Measurements from ENCODE around the gene STK25.

GRCh38 chr2:241509155-241509784, 886 bp upstream of the STK25 start:
- no peak for TF ChIP-seq POLR2A (IDR thresholded peaks at IDR 0.05)
- TF ChIP-seq, protein P1, sequence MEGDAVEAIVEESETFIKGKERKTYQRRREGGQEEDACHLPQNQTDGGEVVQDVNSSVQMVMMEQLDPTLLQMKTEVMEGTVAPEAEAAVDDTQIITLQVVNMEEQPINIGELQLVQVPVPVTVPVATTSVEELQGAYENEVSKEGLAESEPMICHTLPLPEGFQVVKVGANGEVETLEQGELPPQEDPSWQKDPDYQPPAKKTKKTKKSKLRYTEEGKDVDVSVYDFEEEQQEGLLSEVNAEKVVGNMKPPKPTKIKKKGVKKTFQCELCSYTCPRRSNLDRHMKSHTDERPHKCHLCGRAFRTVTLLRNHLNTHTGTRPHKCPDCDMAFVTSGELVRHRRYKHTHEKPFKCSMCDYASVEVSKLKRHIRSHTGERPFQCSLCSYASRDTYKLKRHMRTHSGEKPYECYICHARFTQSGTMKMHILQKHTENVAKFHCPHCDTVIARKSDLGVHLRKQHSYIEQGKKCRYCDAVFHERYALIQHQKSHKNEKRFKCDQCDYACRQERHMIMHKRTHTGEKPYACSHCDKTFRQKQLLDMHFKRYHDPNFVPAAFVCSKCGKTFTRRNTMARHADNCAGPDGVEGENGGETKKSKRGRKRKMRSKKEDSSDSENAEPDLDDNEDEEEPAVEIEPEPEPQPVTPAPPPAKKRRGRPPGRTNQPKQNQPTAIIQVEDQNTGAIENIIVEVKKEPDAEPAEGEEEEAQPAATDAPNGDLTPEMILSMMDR (IDR thresholded peaks at IDR 0.05), result no peak

All from breast epithelium (tissue), 3 donors.